Measurements from ENCODE around the gene CTSF. TPM values are rescaled to one million over a fixed set of nuclear protein-coding genes. Genes with fewer than 3 reads are reported as not detected.
"Not testable (repeated sequence)": the region's sequence is repeated elsewhere in the genome, so short reads cannot be mapped to it uniquely, and the experiment has no call there.

CTSF gene
- total and polyA plus RNA-seq, 3 donors from 2014 or later: 125 to 242 (median 164) TPM

GRCh38 chr11:66546368-66546965 is 21.9 kb downstream of the CTSF start, which contains the start of gene ACTN3:
TSS of gene ACTN3 (plus strand) at chr11:66546903. CDS start at chr11:66546938, 35 bp downstream.
- intact Hi-C loops (cut with DNase I; ENCODE audit: low total_unique reads): no loop called here
- peak; percentile 69 for DNase-seq
- H3K9me3 ChIP-seq: no peaks in the 10 kb centered on the region
- TF ChIP-seq POLR2A (IDR thresholded peaks at IDR 0.05) (no peak), CTCF (IDR thresholded peaks at IDR 0.05) (no peak)
- H3K4me1 ChIP-seq: peaks cover 18% of the 10 kb centered on the region
- no peaks in the 10 kb centered on the region for H3K36me3 ChIP-seq (ENCODE audit: low read depth, missing control alignments)
- no peaks in the 10 kb centered on the region for H3K27me3 ChIP-seq
- peak within 1 kb of the TSS; percentile 70 to 85 for H3K4me3 ChIP-seq
- WGBS, 2 donors: 2% methylated on average over 37 of the region's 37 CpGs; no CpG with 5 or more reads in 1 of the 2 donors
- H3K27ac ChIP-seq: peak within 1 kb of the TSS in 1 of 2 donors; percentile 52

GRCh38 chr11:66545701-66546367 is 22.6 kb downstream of the CTSF start, which contains the start of gene ZDHHC24:
TSS of gene ZDHHC24 (minus strand) at chr11:66546048. CDS start at chr11:66546003, 45 bp downstream.
- Histone ChIP-seq H3K4me1 (peaks cover 18% of the 10 kb centered on the region), H3K27ac (peak within 1 kb of the TSS in 1 of 2 donors; percentile 52), H3K27me3 (no peaks in the 10 kb centered on the region), H3K36me3 (ENCODE audit: low read depth, missing control alignments) (no peaks in the 10 kb centered on the region), H3K9me3 (no peaks in the 10 kb centered on the region), H3K4me3 (peak within 1 kb of the TSS; percentile 70 to 85)
- intact Hi-C loops (cut with DNase I; ENCODE audit: low total_unique reads): no loop called here
- TF ChIP-seq POLR2A (IDR thresholded peaks at IDR 0.05) (no peak), CTCF (IDR thresholded peaks at IDR 0.05) (no peak)
- 0 to 1% methylated on average over 8 to 69 of the region's 71 CpGs for WGBS, 2 donors
- DNase-seq: peak; percentile 98

GRCh38 chr11:66544952-66545351 is 23.5 kb downstream of the CTSF start:
- DNase-seq; H3K27me3 ChIP-seq; H3K9me3 ChIP-seq; H3K27ac ChIP-seq; H3K36me3 ChIP-seq (ENCODE audit: low read depth, missing control alignments); intact Hi-C loops (cut with DNase I; ENCODE audit: low total_unique reads): not testable (repeated sequence)
- Histone ChIP-seq H3K4me1 (peaks cover 18% of the 10 kb centered on the region), H3K4me3 (peak overlapping the region in 1 of 2 donors; percentile 85)
- 60 to 75% methylated on average over 14 of the region's 14 CpGs for WGBS, 2 donors

GRCh38 chr11:66543263-66544107 is 24.9 kb downstream of the CTSF start:
- H3K27me3 ChIP-seq: no peaks in the 10 kb centered on the region
- DNase-seq: peak; percentile 47
- TF ChIP-seq CTCF (IDR thresholded peaks at IDR 0.05) (peak in 1 of 3 experiments; percentile 7), POLR2A (IDR thresholded peaks at IDR 0.05) (no peak)
- H3K27ac ChIP-seq: no peak overlapping the region
- no peaks in the 10 kb centered on the region for H3K9me3 ChIP-seq
- peaks cover 18% of the 10 kb centered on the region for H3K4me1 ChIP-seq
- intact Hi-C loops (cut with DNase I; ENCODE audit: low total_unique reads): no loop called here
- no peaks in the 10 kb centered on the region for H3K36me3 ChIP-seq (ENCODE audit: low read depth, missing control alignments)
- WGBS, 2 donors: 48 to 51% methylated on average over 17 to 25 of the region's 26 CpGs
- H3K4me3 ChIP-seq: no peak overlapping the region

GRCh38 chr11:66542362-66542761 is 26.0 kb downstream of the CTSF start:
- intact Hi-C loops (cut with DNase I; ENCODE audit: low total_unique reads): no loop called here
- Histone ChIP-seq H3K4me3 (no peak overlapping the region), H3K9me3 (no peaks in the 10 kb centered on the region), H3K36me3 (ENCODE audit: low read depth, missing control alignments) (no peaks in the 10 kb centered on the region), H3K27me3 (no peaks in the 10 kb centered on the region), H3K4me1 (peaks cover 18% of the 10 kb centered on the region), H3K27ac (no peak overlapping the region)
- 90 to 91% methylated on average over 10 of the region's 10 CpGs for WGBS, 2 donors
- TF ChIP-seq POLR2A (IDR thresholded peaks at IDR 0.05) (no peak), CTCF (IDR thresholded peaks at IDR 0.05) (no peak)
- no peak for DNase-seq
